Esophagus muscularis mucosa (tissue), 3 donors: Measurements from ENCODE around the gene AQP12B.

Experiments
- POLR2AphosphoS5 ChIP-seq, 2 donors: sonication (generic); formaldehyde crosslinking; IDR thresholded peaks; one replicate each; pipeline ENCODE4 v1.6.1; 2017; ENCODE audit warnings: antibody characterized with exemption in 2 of 2
- TF ChIP-seq, protein P1 (sequence below), 3 experiments: fragments of 200-600 bp in 2 of 3; fragments of 450-650 bp in 1 of 3; sonication (generic) in 2 of 3; IDR thresholded peaks; one replicate each; pipeline ENCODE4 v1.5.1; 2017 to 2019; ENCODE audit warnings: antibody characterized with exemption in 3 of 3, mild to moderate bottlenecking in 2 of 3, moderate library complexity in 1 of 3

- TF ChIP-seq POLR2AphosphoS5 (IDR thresholded peaks at IDR 0.05) = no peak
- TF ChIP-seq, protein P1, sequence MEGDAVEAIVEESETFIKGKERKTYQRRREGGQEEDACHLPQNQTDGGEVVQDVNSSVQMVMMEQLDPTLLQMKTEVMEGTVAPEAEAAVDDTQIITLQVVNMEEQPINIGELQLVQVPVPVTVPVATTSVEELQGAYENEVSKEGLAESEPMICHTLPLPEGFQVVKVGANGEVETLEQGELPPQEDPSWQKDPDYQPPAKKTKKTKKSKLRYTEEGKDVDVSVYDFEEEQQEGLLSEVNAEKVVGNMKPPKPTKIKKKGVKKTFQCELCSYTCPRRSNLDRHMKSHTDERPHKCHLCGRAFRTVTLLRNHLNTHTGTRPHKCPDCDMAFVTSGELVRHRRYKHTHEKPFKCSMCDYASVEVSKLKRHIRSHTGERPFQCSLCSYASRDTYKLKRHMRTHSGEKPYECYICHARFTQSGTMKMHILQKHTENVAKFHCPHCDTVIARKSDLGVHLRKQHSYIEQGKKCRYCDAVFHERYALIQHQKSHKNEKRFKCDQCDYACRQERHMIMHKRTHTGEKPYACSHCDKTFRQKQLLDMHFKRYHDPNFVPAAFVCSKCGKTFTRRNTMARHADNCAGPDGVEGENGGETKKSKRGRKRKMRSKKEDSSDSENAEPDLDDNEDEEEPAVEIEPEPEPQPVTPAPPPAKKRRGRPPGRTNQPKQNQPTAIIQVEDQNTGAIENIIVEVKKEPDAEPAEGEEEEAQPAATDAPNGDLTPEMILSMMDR (IDR thresholded peaks at IDR 0.05) = no peak
These were observed 38.3 kb upstream of the AQP12B start for GRCh38 chr2:240720686-240721595.
